SH-SY5Y (cell line): ENCODE measurements around the gene RET.

ENCODE experiments used
- GATA2 ChIP-seq: IDR thresholded peaks from 2 replicates; pipeline ENCODE4 v1.6.1; 2011; ENCODE audit warnings: mild to moderate bottlenecking, low read depth, low read length
- GATA3 ChIP-seq: IDR thresholded peaks from 2 replicates; pipeline ENCODE4 v1.6.1; 2011; ENCODE audit warnings: low read depth, mild to moderate bottlenecking, low read length, moderate library complexity

GRCh38 chr10:43068136-43068395 is 8.8 kb upstream of the RET start:
- no peak for TF ChIP-seq GATA2
- no peak for TF ChIP-seq GATA3
